IPS-20b (cell line): ENCODE measurements around the gene DEFB123.

Source experiments
- H3K27ac ChIP-seq: one replicate; pipeline ENCODE4 v1.5.1; 2013; ENCODE audit warnings: low read length
- H3K27me3 ChIP-seq: 2 replicates; pipeline ENCODE4 v1.6.1; 2013; ENCODE audit warnings: mild to moderate bottlenecking, low read length, inconsistent platforms; ENCODE audit not compliant: insufficient read depth
- H3K36me3 ChIP-seq: 2 replicates; pipeline ENCODE4 v1.6.1; 2013; ENCODE audit warnings: low read depth, mild to moderate bottlenecking, inconsistent platforms, low read length, moderate library complexity; ENCODE audit not compliant: insufficient read depth
- H3K4me1 ChIP-seq: 2 replicates; pipeline ENCODE4 v1.6.1; 2013; ENCODE audit warnings: mild to moderate bottlenecking, control low read depth, inconsistent platforms, low read length, moderate library complexity; ENCODE audit not compliant: insufficient read depth
- H3K4me3 ChIP-seq: 2 replicates; pipeline ENCODE4 v1.5.1; 2013; ENCODE audit warnings: mild to moderate bottlenecking, low read length, inconsistent platforms
- H3K9ac ChIP-seq: 2 replicates; pipeline ENCODE4 v1.6.1; 2013; ENCODE audit warnings: low read depth, mild to moderate bottlenecking, inconsistent platforms, low read length, moderate library complexity
- H3K9me3 ChIP-seq: 2 replicates; pipeline ENCODE4 v1.6.1; 2013; ENCODE audit warnings: mild to moderate bottlenecking, low read depth, low read length, inconsistent platforms; ENCODE audit not compliant: insufficient read depth

DEFB123 gene

GRCh38 chr20:31497838-31498540, 57.6 kb downstream of the DEFB123 start:
- Histone ChIP-seq H3K27ac (no peak overlapping the region), H3K4me1 (no peaks in the 10 kb centered on the region), H3K9me3 (peaks cover 2% of the 10 kb centered on the region; the same call in 1 of the 2 replicates)

More at GRCh38 chr20:31497838-31498540, 57.6 kb downstream of the DEFB123 start:
- Histone ChIP-seq H3K27me3 (peaks cover 7% of the 10 kb centered on the region), H3K9ac (no peak overlapping the region), H3K4me3 (no peak overlapping the region), H3K36me3 (no peaks in the 10 kb centered on the region)
